Stimulated activated CD8-positive, alpha-beta memory T cell treated with anti-CD3 and anti-CD28 coated beads, Interleukin-4, amount 100 ng/mL, for 4 hours (primary cell): ENCODE data around the gene C11orf86.

Source experiments
- DNase-seq, 2 donors: peaks; one replicate each; pipeline ENCODE4 v3.0.0-alpha.2; 2020; ENCODE audit warnings: low read depth in 2 of 2, low spot score in 1 of 2

Gene C11orf86

DNA sequence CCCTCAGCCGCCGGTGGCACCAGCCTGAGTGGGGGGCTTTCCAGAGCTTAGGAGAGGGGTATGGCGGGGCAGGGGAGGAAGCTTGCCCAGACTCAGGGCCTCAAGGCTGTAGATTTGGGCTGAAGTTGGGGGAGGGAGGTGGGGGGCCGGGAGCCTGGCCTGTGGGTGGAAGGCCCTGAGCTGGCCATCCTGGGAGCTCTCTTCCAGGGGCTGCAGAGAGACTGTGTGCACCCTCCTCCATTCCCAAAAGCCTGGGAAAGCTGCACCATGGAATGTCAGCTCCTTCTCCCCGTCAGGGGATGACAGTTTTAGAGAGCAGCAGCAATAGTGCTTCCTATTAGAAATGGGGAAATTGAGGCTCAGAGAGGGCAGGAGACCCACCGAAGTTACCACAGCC is 48.9 kb downstream of the C11orf86 start:
- no peak for DNase-seq

DNA sequence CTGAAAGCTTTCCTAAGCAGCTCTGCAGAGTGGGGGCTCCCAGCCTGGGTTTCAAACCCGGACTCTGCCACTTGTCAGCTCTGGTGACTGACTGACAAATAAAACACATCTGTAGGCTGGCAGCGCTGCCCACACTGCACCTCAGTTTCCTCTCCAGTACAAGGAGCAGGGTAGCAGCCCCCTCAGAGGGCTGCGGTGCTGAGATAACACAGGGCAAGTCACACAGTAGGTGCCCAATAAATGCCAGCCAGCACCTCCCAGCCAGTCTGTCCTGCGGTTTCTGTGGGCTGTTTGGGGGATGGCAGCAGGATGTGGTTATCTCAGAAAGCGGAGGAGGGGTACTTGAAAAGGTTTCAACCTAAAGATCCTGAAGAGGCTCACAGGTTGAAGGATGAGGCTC is 49.3 kb downstream of the C11orf86 start:
- DNase-seq = peak; percentile 8 to 37

DNA sequence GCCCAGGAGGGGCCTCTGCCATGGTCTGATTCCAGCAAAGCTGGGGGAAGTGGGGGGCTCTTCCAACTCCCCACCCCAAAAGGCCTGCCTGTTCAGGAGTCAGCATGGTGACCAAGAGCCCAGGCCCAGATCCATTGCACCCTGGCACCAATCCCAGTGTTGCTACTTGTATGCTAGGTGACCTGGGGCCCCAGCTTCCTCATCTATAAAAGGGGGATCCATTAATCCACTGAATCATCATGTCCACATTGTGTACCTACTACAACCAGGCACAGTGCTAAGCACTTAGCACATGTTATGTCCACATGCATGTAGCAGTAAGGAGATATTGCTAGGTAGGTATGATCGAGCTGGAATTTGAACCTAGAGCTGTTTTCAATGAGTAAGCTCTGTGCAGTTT is 49.9 kb downstream of the C11orf86 start:
- no peak for DNase-seq

DNA sequence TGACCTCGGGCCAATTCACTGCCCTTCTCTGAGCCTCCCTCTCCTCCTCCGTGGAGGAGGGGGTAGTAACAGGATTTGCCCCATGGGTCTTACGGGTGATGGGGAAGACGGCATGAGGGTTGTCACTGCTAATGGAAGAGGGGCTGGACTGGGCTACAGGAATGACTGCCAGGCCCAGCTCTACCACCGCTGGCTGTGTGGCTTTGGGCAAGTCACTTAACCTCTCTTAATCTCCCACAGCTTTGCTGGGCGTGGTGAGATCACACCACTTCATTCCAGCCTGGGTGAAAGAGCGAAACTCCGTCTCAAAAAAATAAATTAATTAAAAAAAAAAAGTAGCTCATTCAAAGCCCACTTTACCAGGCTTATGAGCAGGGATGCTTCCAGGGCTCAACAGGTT is 50.6 kb downstream of the C11orf86 start:
- DNase-seq = no peak
